ENCODE results near the gene MR1. TPM values are rescaled to one million over a fixed set of nuclear protein-coding genes. Genes with fewer than 3 reads are reported as not detected.
A peak's percentile ranks its signal among the peaks of the same experiment; 100 is the strongest.

The MR1 gene
- 8.4 TPM for total RNA-seq

GRCh38 chr1:181033799-181034451, at the start of gene MR1:
MR1 (plus strand) TSS chr1:181033983; CDS start chr1:181034008, 25 bp downstream.
- peak; percentile 88 for DNase-seq

- peak; percentile 48 for DNase-seq
These were observed 45.5 kb upstream of the MR1 start for GRCh38 chr1:180988253-180988752.

GRCh38 chr1:180994262-180994661, 39.5 kb upstream of the MR1 start:
- no peak for DNase-seq

GRCh38 chr1:180997843-180998504, 35.8 kb upstream of the MR1 start:
- no peak for DNase-seq

- no peak for DNase-seq
These were observed 32.5 kb upstream of the MR1 start for GRCh38 chr1:181001091-181001780.

- no peak for DNase-seq
These were observed 31.1 kb upstream of the MR1 start for GRCh38 chr1:181002582-181003172.

GRCh38 chr1:181010789-181011188, 23.0 kb upstream of the MR1 start:
- DNase-seq: no peak

- no peak for DNase-seq
These were observed 22.2 kb upstream of the MR1 start for GRCh38 chr1:181011301-181012202.

GRCh38 chr1:181012203-181012745, 21.5 kb upstream of the MR1 start:
- DNase-seq: no peak

- DNase-seq: no peak
These were observed 20.6 kb upstream of the MR1 start for GRCh38 chr1:181013144-181013543.

GRCh38 chr1:181014477-181015250, 19.1 kb upstream of the MR1 start:
- no peak for DNase-seq

GRCh38 chr1:181015251-181015615, 18.6 kb upstream of the MR1 start:
- no peak for DNase-seq

GRCh38 chr1:181016563-181016962, 17.2 kb upstream of the MR1 start:
- no peak for DNase-seq

- no peak for DNase-seq
These were observed 14.7 kb upstream of the MR1 start for GRCh38 chr1:181018901-181019681.

- DNase-seq: no peak
These were observed 12.6 kb upstream of the MR1 start for GRCh38 chr1:181021159-181021558.

- peak; percentile 73 for DNase-seq
These were observed 11.9 kb upstream of the MR1 start for GRCh38 chr1:181021811-181022434.

GRCh38 chr1:181023265-181024057, 10.3 kb upstream of the MR1 start:
- no peak for DNase-seq

GRCh38 chr1:181028196-181028595, 5.6 kb upstream of the MR1 start:
- DNase-seq: no peak

GRCh38 chr1:181028615-181029014, 5.2 kb upstream of the MR1 start:
- DNase-seq: no peak
